GM19452 (cell line): Measurements from ENCODE around the gene TCTN3.
"Not testable (repeated sequence)": the region's sequence is repeated elsewhere in the genome, so short reads cannot be mapped to it uniquely, and the experiment has no call there.

ENCODE experiments used
- ATAC-seq: cut with Tn5 transposase; IDR thresholded peaks from one replicate; pipeline ENCODE4 v1.9.1; 2021; ENCODE audit not compliant: unreplicated experiment

TCTN3 gene

GRCh38 chr10:95691281-95691680 lies 2.4 kb downstream of the TCTN3 start:
- no peak for ATAC-seq

- no peak for ATAC-seq
These were observed 5.1 kb downstream of the TCTN3 start for GRCh38 chr10:95688648-95689047.

GRCh38 chr10:95683966-95684365 lies 9.8 kb downstream of the TCTN3 start:
- ATAC-seq: no peak

- no peak for ATAC-seq
These were observed 18.2 kb downstream of the TCTN3 start for GRCh38 chr10:95675403-95676116.

- ATAC-seq: no peak
These were observed 19.1 kb downstream of the TCTN3 start for GRCh38 chr10:95674643-95675042.

GRCh38 chr10:95672641-95673040 lies 21.1 kb downstream of the TCTN3 start:
- ATAC-seq: not testable (repeated sequence)

GRCh38 chr10:95664543-95664942 lies 29.2 kb downstream of the TCTN3 start:
- no peak for ATAC-seq

GRCh38 chr10:95663496-95663895 lies 30.2 kb downstream of the TCTN3 start:
- ATAC-seq: no peak

- no peak for ATAC-seq
These were observed 31.9 kb downstream of the TCTN3 start for GRCh38 chr10:95661818-95662217.

GRCh38 chr10:95660283-95660682 lies 33.4 kb downstream of the TCTN3 start:
- ATAC-seq: no peak

- no peak for ATAC-seq
These were observed 36.5 kb downstream of the TCTN3 start for GRCh38 chr10:95657250-95657649.

- ATAC-seq: peak; percentile 84
These were observed 37.2 kb downstream of the TCTN3 start, which contains the start of gene ALDH18A1 for GRCh38 chr10:95656291-95657164. TSS of gene ALDH18A1 (minus strand) at chr10:95656711. CDS start at chr10:95653377, 3,334 bp downstream.

GRCh38 chr10:95655571-95656290 lies 38.0 kb downstream of the TCTN3 start:
- peak; percentile 2 for ATAC-seq

GRCh38 chr10:95653895-95654294 lies 39.8 kb downstream of the TCTN3 start:
- ATAC-seq: no peak

- ATAC-seq: no peak
These were observed 42.2 kb downstream of the TCTN3 start for GRCh38 chr10:95651346-95652060.

- ATAC-seq: no peak
These were observed 43.5 kb downstream of the TCTN3 start for GRCh38 chr10:95650232-95650631.

- no peak for ATAC-seq
These were observed 45.6 kb downstream of the TCTN3 start for GRCh38 chr10:95648138-95648537.

- ATAC-seq: no peak
These were observed 47.6 kb downstream of the TCTN3 start for GRCh38 chr10:95646160-95646559.

GRCh38 chr10:95644901-95645300 lies 48.8 kb downstream of the TCTN3 start:
- no peak for ATAC-seq

GRCh38 chr10:95640891-95641315 lies 52.8 kb downstream of the TCTN3 start:
- ATAC-seq: no peak

- no peak for ATAC-seq
These were observed 55.8 kb downstream of the TCTN3 start for GRCh38 chr10:95637911-95638310.
